Adipocyte (in vitro differentiated cells): ENCODE measurements around the gene CLDN3.
A peak's percentile ranks its signal among the peaks of the same experiment; 100 is the strongest.
"Not testable (repeated sequence)": the region's sequence is repeated elsewhere in the genome, so short reads cannot be mapped to it uniquely, and the experiment has no call there.

Experiments used
- DNase-seq: peaks from one replicate; pipeline ENCODE4 v3.0.0-alpha.2; 2015; ENCODE audit warnings: low read depth
- H3K27me3 ChIP-seq: replicated peaks from 2 replicates; pipeline ENCODE4 v1.7.0; 2013; ENCODE audit warnings: mild to moderate bottlenecking, low read length, moderate library complexity; ENCODE audit not compliant: control insufficient read depth, insufficient read depth
- H3K36me3 ChIP-seq: 2 replicates; pipeline ENCODE4 v1.7.0; 2013; ENCODE audit warnings: low read length, mild to moderate bottlenecking, moderate library complexity; ENCODE audit not compliant: control insufficient read depth, insufficient read depth, severe bottlenecking
- H3K4me1 ChIP-seq: 2 replicates; pipeline ENCODE4 v1.7.0; 2013; ENCODE audit warnings: mild to moderate bottlenecking, low read length, moderate library complexity; ENCODE audit not compliant: control insufficient read depth, insufficient read depth
- H3K4me3 ChIP-seq: 2 replicates; pipeline ENCODE4 v1.7.0; 2013; ENCODE audit warnings: mild to moderate bottlenecking, low read length, moderate library complexity
- H3K9ac ChIP-seq: 2 replicates; pipeline ENCODE4 v1.7.0; 2013; ENCODE audit warnings: mild to moderate bottlenecking, low read length, moderate library complexity
- H3K9me3 ChIP-seq: 2 replicates; pipeline ENCODE4 v1.7.0; 2013; ENCODE audit warnings: mild to moderate bottlenecking, low read length, moderate library complexity; ENCODE audit not compliant: control insufficient read depth

Gene CLDN3

DNA sequence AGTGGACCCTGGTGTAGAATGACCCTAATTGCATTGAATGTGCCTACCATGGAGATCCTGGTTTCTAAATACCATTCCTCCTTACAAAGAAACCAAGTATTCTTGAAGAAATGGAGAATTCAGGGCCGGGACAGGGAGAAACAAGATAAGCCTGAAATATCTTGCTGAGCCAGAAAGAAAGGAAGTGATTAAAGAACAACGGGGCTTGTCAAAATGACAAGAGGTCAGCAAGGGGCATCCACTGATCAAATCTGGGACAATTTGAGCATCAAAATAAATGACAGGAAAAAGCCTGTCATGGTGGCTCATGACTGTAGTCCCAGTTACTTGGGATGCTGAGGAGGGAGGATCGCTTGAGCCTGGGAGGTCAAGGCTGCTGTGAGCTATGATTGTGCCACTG, 39.6 kb downstream of the CLDN3 start:
- Histone ChIP-seq H3K9me3 (no peaks in the 10 kb centered on the region), H3K4me3 (no peak overlapping the region), H3K9ac (no peak overlapping the region), H3K4me1 (peaks cover 11% of the 10 kb centered on the region), H3K27me3 (no peaks in the 10 kb centered on the region), H3K36me3 (no peaks in the 10 kb centered on the region)
- no peak for DNase-seq

GRCh38 chr7:73728551-73728950, 41.5 kb downstream of the CLDN3 start:
- H3K9me3 ChIP-seq, result no peaks in the 10 kb centered on the region
- no peaks in the 10 kb centered on the region for H3K36me3 ChIP-seq
- no peak for DNase-seq
- H3K9ac ChIP-seq, result no peak overlapping the region
- H3K4me1 ChIP-seq, result peaks cover 4% of the 10 kb centered on the region
- H3K27me3 ChIP-seq, result no peaks in the 10 kb centered on the region
- H3K4me3 ChIP-seq, result no peak overlapping the region

GRCh38 chr7:73727952-73728351, 42.1 kb downstream of the CLDN3 start:
- Histone ChIP-seq H3K4me1 (peaks cover 4% of the 10 kb centered on the region), H3K4me3 (no peak overlapping the region), H3K9ac (no peak overlapping the region), H3K36me3 (no peaks in the 10 kb centered on the region), H3K27me3 (no peaks in the 10 kb centered on the region), H3K9me3 (no peaks in the 10 kb centered on the region)
- DNase-seq, result no peak

DNA sequence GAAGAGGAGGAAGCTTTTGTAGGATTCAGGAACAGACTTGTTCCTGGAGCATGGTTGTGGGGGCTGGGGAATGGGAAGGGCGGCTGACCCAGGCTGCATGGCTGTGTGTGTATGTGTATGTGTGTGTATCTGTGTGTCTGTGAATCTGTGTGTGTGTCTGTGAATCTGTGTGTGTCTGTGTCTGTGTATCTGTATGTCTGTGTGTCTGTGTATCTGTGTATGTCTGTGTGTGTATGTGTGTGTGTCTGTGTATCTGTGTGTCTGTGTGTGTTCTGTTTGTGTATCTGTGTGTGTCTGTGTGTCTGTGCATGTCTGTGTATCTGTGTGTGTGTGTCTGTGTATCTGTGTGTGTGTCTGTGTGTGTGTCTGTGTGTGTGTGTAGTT, 44.0 kb downstream of the CLDN3 start:
- H3K4me1 ChIP-seq, result peaks cover 6% of the 10 kb centered on the region
- no peaks in the 10 kb centered on the region for H3K27me3 ChIP-seq
- H3K9ac ChIP-seq, result no peak overlapping the region
- DNase-seq, result no peak
- no peaks in the 10 kb centered on the region for H3K9me3 ChIP-seq
- H3K36me3 ChIP-seq, result no peaks in the 10 kb centered on the region
- no peak overlapping the region for H3K4me3 ChIP-seq

DNA sequence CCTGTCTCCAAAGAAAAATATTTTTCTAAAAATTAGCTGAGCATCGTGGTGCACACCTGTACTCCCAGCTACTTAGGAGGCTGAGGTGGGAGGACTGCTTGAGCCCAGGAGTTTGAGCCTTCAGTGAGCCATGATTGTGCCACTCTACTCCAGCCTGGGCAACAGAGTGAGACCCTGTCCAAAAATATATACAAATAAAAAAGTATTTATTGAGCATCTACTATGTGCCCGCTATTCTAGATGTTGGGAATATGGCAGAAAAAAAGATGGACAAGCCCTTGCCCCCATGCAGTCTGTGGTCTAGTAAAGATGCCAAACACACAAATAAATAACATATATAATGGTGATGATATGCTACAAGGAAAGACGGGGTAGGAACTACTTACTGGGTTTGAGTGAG, 46.3 kb downstream of the CLDN3 start:
- Histone ChIP-seq H3K9ac (no peak overlapping the region), H3K4me1 (peaks cover 6% of the 10 kb centered on the region), H3K9me3 (no peaks in the 10 kb centered on the region), H3K4me3 (no peak overlapping the region), H3K27me3 (no peaks in the 10 kb centered on the region), H3K36me3 (no peaks in the 10 kb centered on the region)
- DNase-seq, result no peak

GRCh38 chr7:73722785-73723184, 47.3 kb downstream of the CLDN3 start:
- Histone ChIP-seq H3K4me3 (no peak overlapping the region), H3K27me3 (no peaks in the 10 kb centered on the region), H3K36me3 (no peaks in the 10 kb centered on the region), H3K9ac (no peak overlapping the region), H3K9me3 (no peaks in the 10 kb centered on the region), H3K4me1 (peaks cover 16% of the 10 kb centered on the region)
- DNase-seq, result no peak

DNA sequence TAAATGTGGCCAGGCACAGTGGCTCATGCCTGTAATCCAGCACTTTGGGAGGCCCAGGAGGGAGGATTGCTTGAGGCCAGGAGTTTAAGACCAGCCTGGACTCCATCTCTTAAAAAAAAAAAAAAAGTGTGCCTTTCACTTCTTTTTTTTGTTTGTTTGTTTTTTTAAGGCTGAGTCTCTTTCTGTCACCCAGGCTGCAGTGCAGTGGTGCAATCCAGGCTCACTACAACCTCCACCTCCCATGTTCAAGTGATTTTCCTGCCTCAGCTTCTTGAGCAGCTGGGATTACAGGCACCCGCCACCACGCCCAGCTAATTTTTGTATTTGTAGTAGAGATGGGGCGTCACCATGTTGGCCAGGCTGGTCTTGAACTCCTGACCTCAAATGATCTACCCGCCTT, 47.9 kb downstream of the CLDN3 start:
- not testable (repeated sequence) for DNase-seq

DNA sequence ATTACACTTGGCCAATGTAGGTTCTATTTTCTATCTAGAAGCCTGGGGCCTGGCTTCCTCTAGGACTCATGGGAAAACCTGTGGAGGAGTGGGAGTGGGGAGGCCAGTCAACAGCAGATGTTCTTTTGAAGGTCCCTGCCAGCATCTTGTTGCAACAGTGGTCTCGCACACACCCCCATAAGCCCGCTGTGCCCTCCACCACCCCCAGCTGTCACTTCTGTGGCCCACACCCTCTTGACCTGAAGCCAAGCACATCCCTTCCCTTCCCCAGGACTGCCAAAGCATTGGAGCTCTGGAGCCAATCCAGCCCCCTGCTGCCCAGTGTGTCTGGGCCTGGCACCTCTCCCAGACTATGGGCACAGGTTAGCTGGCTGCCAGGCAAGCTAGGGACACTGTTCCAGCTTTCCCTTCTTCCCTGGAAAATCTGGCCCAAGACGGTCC, 48.7 kb downstream of the CLDN3 start:
- no peak overlapping the region for H3K9ac ChIP-seq
- no peaks in the 10 kb centered on the region for H3K27me3 ChIP-seq
- no peaks in the 10 kb centered on the region for H3K9me3 ChIP-seq
- no peak for DNase-seq
- no peaks in the 10 kb centered on the region for H3K36me3 ChIP-seq
- no peak overlapping the region for H3K4me3 ChIP-seq
- H3K4me1 ChIP-seq, result peaks cover 27% of the 10 kb centered on the region

More for the DNA sequence above, 47.9 kb downstream of the CLDN3 start:
- H3K9me3 ChIP-seq, H3K9ac ChIP-seq, H3K27me3 ChIP-seq, H3K36me3 ChIP-seq, H3K4me3 ChIP-seq: not testable (repeated sequence)
- peaks cover 22% of the 10 kb centered on the region for H3K4me1 ChIP-seq

GRCh38 chr7:73720443-73720842, 49.6 kb downstream of the CLDN3 start:
- H3K36me3 ChIP-seq, H3K27me3 ChIP-seq, DNase-seq, H3K4me3 ChIP-seq, H3K9me3 ChIP-seq, H3K9ac ChIP-seq: not testable (repeated sequence)
- H3K4me1 ChIP-seq, result peaks cover 37% of the 10 kb centered on the region

GRCh38 chr7:73719806-73720169, 50.3 kb downstream of the CLDN3 start:
- Histone ChIP-seq H3K4me1 (peaks cover 41% of the 10 kb centered on the region), H3K9me3 (no peaks in the 10 kb centered on the region), H3K4me3 (peak overlapping the region; percentile 74), H3K9ac (peak overlapping the region; percentile 39), H3K36me3 (no peaks in the 10 kb centered on the region), H3K27me3 (no peaks in the 10 kb centered on the region)
- no peak for DNase-seq
